Measurements from ENCODE around the gene GLRX2. TPM values are rescaled to one million over a fixed set of nuclear protein-coding genes. Genes with fewer than 3 reads are reported as not detected.

Gene GLRX2
- total RNA-seq, 1 experiment from 2014 or later = 30.6 TPM

GRCh38 chr1:193104907-193105820 lies at the start of gene GLRX2 (continued):
- TF ChIP-seq POLR2AphosphoS5 (IDR thresholded peaks at IDR 0.05; ENCODE audit: low read depth, low read length) (peak; percentile 98), JUND (IDR thresholded peaks at IDR 0.05) (peak; percentile 21; the same call in 1 of the 2 replicates), CTCF (IDR thresholded peaks at IDR 0.05 in 2 of 3, conservative IDR thresholded peaks at IDR 0.05 in 1 of 3; ENCODE audit: borderline replicate concordance in 1 of 3, insufficient read depth in 1 of 3, low read depth in 2 of 3, low read length in 2 of 3) (no peak), MAX (IDR thresholded peaks at IDR 0.05) (peak; percentile 90)

DNA sequence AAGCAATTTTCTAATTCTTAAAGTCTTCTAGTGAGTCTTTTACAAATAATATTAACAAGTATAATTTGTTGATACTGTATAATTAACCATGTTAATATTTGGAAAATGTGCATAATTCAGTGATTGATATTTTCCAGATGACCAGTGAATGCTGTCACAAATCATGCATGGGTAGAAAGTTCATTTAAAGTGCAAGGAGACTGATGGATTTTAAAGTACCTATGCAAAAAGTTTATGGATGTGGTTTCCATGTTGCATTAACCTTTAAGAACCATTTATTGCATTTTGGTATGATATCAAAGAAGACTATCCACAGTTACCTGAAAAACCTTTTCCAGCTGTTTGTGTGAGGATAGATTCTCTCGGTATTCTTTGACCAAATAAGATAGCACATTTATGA lies 39.8 kb upstream of the GLRX2 start:
- DNase-seq (ENCODE audit: low read depth, low spot score) = no peak
- peaks cover 27 to 28% of the 10 kb centered on the region in 2 experiments for H3K36me3 ChIP-seq (ENCODE audit: control insufficient read depth in 1 of 2, insufficient read depth in 2 of 2, low read length in 2 of 2)
- H3K9me2 ChIP-seq (ENCODE audit: insufficient read depth) = no peaks in the 10 kb centered on the region
- BruUV-seq (replicated peaks) = no TSS peak
- intact Hi-C loops (cut with micrococcal nuclease) = loop anchor here (5.0 kb wide), 1 partner anchor 1152 kb away; no protein-coding TSS in a partner anchor
- no peaks in the 10 kb centered on the region for H3K27me3 ChIP-seq (ENCODE audit: insufficient read depth, low read length)
- H2AFZ ChIP-seq (ENCODE audit: low read depth, low read length, poor library complexity, severe bottlenecking) = no peak overlapping the region
- H3K4me3 ChIP-seq (replicated peaks in 1 of 2; ENCODE audit: low read depth in 1 of 2, low read length in 2 of 2) = no peak overlapping the region
- H4K20me1 ChIP-seq (ENCODE audit: insufficient read depth) = peaks cover 12% of the 10 kb centered on the region; the same call in 1 of the 2 replicates
- ChIA-PET CTCF (interaction anchor here (0.8 kb wide), 1 partner anchor 13 kb away, joined by 3 read pairs; no protein-coding TSS in a partner anchor), RAD21 (ENCODE audit: low non-redundant PET in 1 of 2, low total read pairs in 2 of 2, uncharacterized antibody in 2 of 2, unreplicated experiment in 2 of 2) (no interaction called here), POLR2A (interaction anchor here (1.0 kb wide), 1 partner anchor 10 kb away, joined by 3 read pairs; no protein-coding TSS in a partner anchor)
- no peaks in the 10 kb centered on the region for H3K9me3 ChIP-seq (ENCODE audit: control insufficient read depth in 1 of 2, insufficient read depth in 1 of 2, low read depth in 1 of 2, low read length in 2 of 2)
- no peaks in the 10 kb centered on the region for H3K4me1 ChIP-seq (ENCODE audit: control insufficient read depth in 1 of 2, insufficient read depth in 2 of 2, low read length in 2 of 2)
- no peak overlapping the region for H3K27ac ChIP-seq (ENCODE audit: low read depth, low read length)
- no peak overlapping the region for H3K9ac ChIP-seq (ENCODE audit: low read length)
- peaks cover 65% of the 10 kb centered on the region for H3K79me2 ChIP-seq (ENCODE audit: insufficient read depth, low read length)
- no peak overlapping the region for H3K4me2 ChIP-seq (ENCODE audit: low read length)
- ATAC-seq = no peak
- no peak for TF ChIP-seq POLR2AphosphoS5 (IDR thresholded peaks at IDR 0.05; ENCODE audit: low read depth, low read length)
- TF ChIP-seq, protein P1, sequence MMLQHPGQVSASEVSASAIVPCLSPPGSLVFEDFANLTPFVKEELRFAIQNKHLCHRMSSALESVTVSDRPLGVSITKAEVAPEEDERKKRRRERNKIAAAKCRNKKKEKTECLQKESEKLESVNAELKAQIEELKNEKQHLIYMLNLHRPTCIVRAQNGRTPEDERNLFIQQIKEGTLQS (IDR thresholded peaks at IDR 0.05) = no peak
- no peak for TF ChIP-seq TCF7L2 (IDR thresholded peaks at IDR 0.05; ENCODE audit: borderline replicate concordance, extremely low read depth, insufficient read depth, insufficient read length)
- TF ChIP-seq SP1 (IDR thresholded peaks at IDR 0.05; ENCODE audit: low read depth) = no peak
- TF ChIP-seq EZH2 (IDR thresholded peaks at IDR 0.05) = no peak
- TF ChIP-seq SRF (IDR thresholded peaks at IDR 0.05; ENCODE audit: low read depth) = no peak
- TF ChIP-seq, protein P2, sequence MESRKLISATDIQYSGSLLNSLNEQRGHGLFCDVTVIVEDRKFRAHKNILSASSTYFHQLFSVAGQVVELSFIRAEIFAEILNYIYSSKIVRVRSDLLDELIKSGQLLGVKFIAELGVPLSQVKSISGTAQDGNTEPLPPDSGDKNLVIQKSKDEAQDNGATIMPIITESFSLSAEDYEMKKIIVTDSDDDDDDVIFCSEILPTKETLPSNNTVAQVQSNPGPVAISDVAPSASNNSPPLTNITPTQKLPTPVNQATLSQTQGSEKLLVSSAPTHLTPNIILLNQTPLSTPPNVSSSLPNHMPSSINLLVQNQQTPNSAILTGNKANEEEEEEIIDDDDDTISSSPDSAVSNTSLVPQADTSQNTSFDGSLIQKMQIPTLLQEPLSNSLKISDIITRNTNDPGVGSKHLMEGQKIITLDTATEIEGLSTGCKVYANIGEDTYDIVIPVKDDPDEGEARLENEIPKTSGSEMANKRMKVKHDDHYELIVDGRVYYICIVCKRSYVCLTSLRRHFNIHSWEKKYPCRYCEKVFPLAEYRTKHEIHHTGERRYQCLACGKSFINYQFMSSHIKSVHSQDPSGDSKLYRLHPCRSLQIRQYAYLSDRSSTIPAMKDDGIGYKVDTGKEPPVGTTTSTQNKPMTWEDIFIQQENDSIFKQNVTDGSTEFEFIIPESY (IDR thresholded peaks at IDR 0.05; ENCODE audit: extremely low read depth, insufficient replicate concordance, low read length) = no peak
- no peak for TF ChIP-seq JUND (IDR thresholded peaks at IDR 0.05)
- no peak for TF ChIP-seq EGR1 (IDR thresholded peaks at IDR 0.05; ENCODE audit: low read depth)

Measured in HCT116 (cell line).